A549 (cell line): Measurements from ENCODE around the gene IMP4. TPM values are rescaled to one million over a fixed set of nuclear protein-coding genes. Genes with fewer than 3 reads are reported as not detected.

Experiments
- ATAC-seq, 2 experiments: fragments of 200-7000 bp in 1 of 2; fragments of >200 bp in 1 of 2; cut with Nextera tagmentation in 1 of 2; cut with Tn5 transposase in 1 of 2; 3 replicates each; pipeline versions ENCODE4 v1.8.0 to v1.9.1; 2018 to 2020; ENCODE audit warnings: mild to moderate bottlenecking in 1 of 2, moderate library complexity in 1 of 2
- CTCF ChIA-PET: fragments of 300-600 bp; sonication (Branson Sonifier 250); formaldehyde crosslinking; extraction: SDS; loops from one replicate; lab custom pipeline; 2021; ENCODE audit warnings: antibody characterized with exemption, inconsistent platforms; lab: Yijun Ruan, JAX
- POLR2A ChIA-PET: fragments of 350-600 bp; formaldehyde crosslinking; extraction: SDS; loops from one replicate; lab custom pipeline; 2021; ENCODE audit warnings: antibody characterized with exemption, inconsistent platforms; lab: Yijun Ruan, JAX
- DNase-seq, 2 experiments: peaks; one replicate each; pipeline versions ENCODE4 v3.0.0 to v3.0.0-alpha.2; 2011 to 2016; ENCODE audit warnings: low read depth in 1 of 2, low spot score in 1 of 2
- FAIRE-seq: peaks from 2 replicates; lab custom pipeline; 2011; peaks lifted over from hg19 to GRCh38; lab: Jason Lieb, UNC
- H3K27ac ChIP-seq, 2 experiments: fragments of >200 bp; sonication (Bioruptor Twin); formaldehyde crosslinking; 3 replicates each; pipeline ENCODE4 v1.5.1; 2016 to 2017
- H3K4me1 ChIP-seq: fragments of >200 bp; sonication (Bioruptor Twin); formaldehyde crosslinking; 3 replicates; pipeline ENCODE4 v1.6.1; 2016
- H3K4me2 ChIP-seq: fragments of >200 bp; sonication (Bioruptor Twin); formaldehyde crosslinking; 3 replicates; pipeline ENCODE4 v1.6.1; 2016
- H3K4me3 ChIP-seq: fragments of >200 bp; sonication (Bioruptor Twin); formaldehyde crosslinking; 3 replicates; pipeline ENCODE4 v1.5.1; 2016
- H3K9me3 ChIP-seq: fragments of >200 bp; sonication (Bioruptor Twin); formaldehyde crosslinking; 3 replicates; pipeline ENCODE4 v1.6.1; 2016
- CEBPB ChIP-seq, 2 experiments: fragments of >200 bp in 1 of 2; sonication (Bioruptor Twin) in 1 of 2; formaldehyde crosslinking in 1 of 2; IDR thresholded peaks; 2 replicates each; pipeline ENCODE4 v1.6.1; 2012 to 2016
- CHD2 ChIP-seq: fragments of 150-350 bp; IDR thresholded peaks from 2 replicates; pipeline ENCODE4 v1.6.1; 2014; ENCODE audit warnings: low read length; ENCODE audit not compliant: partially characterized antibody
- CTCF ChIP-seq: fragments of >200 bp; sonication (Bioruptor Twin); formaldehyde crosslinking; IDR thresholded peaks from 3 replicates; pipeline ENCODE4 v1.5.1; 2016
- EHMT2 ChIP-seq: fragments of 200-600 bp; sonication (generic); IDR thresholded peaks from 2 replicates; pipeline ENCODE4 v1.6.1; 2016; ENCODE audit warnings: antibody characterized with exemption, low read depth, mild to moderate bottlenecking, moderate library complexity
- ELK1 ChIP-seq: fragments of 150-350 bp; IDR thresholded peaks from 2 replicates; pipeline ENCODE4 v1.6.1; 2014; ENCODE audit warnings: low read depth, mild to moderate bottlenecking, low read length
- EP300 ChIP-seq, 2 experiments: fragments of >200 bp; sonication (Bioruptor Twin); formaldehyde crosslinking; IDR thresholded peaks; 2 replicates in 1 of 2; 3 replicates in 1 of 2; pipeline ENCODE4 v1.6.1; 2016 to 2017
- ESRRA ChIP-seq: fragments of 150-350 bp; IDR thresholded peaks from 2 replicates; pipeline ENCODE4 v1.6.1; 2014; ENCODE audit warnings: mild to moderate bottlenecking, low read length, borderline replicate concordance
- FOXS1 ChIP-seq: fragments of 250-450 bp; sonication (Bioruptor Pico); IDR thresholded peaks from 2 replicates; pipeline ENCODE4 v1.5.0; 2020; ENCODE audit warnings: mild to moderate bottlenecking, moderate library complexity
- HDAC2 ChIP-seq: fragments of 200-600 bp; sonication (generic); IDR thresholded peaks from 2 replicates; pipeline ENCODE4 v1.6.1; 2016
- JUN ChIP-seq, 2 experiments: fragments of >200 bp; sonication (Bioruptor Twin); formaldehyde crosslinking; IDR thresholded peaks; 2 replicates in 1 of 2; 3 replicates in 1 of 2; pipeline ENCODE4 v1.6.1; 2016 to 2017
- KDM1A ChIP-seq: fragments of 200-600 bp; sonication (generic); IDR thresholded peaks from 2 replicates; pipeline ENCODE4 v1.6.1; 2016; ENCODE audit warnings: low read depth, mild to moderate bottlenecking
- KDM5A ChIP-seq: fragments of 200-600 bp; sonication (generic); IDR thresholded peaks from 2 replicates; pipeline ENCODE4 v1.6.1; 2016; ENCODE audit warnings: antibody characterized with exemption, mild to moderate bottlenecking
- MYC ChIP-seq: IDR thresholded peaks from 2 replicates; pipeline ENCODE4 v1.6.1; 2012; ENCODE audit warnings: mild to moderate bottlenecking, inconsistent platforms, low read length, improper control_type of control experiment, borderline replicate concordance
- POLR2A ChIP-seq: IDR thresholded peaks from 2 replicates; pipeline ENCODE4 v1.6.1; 2012; ENCODE audit warnings: mild to moderate bottlenecking, low read length
- POLR2AphosphoS2 ChIP-seq: conservative IDR thresholded peaks from 2 replicates; pipeline ENCODE4 v1.6.1; 2012; ENCODE audit warnings: low read length, improper control_type of control experiment, inconsistent platforms
- RFX5 ChIP-seq: fragments of 450-650 bp; IDR thresholded peaks from 2 replicates; pipeline ENCODE4 v1.7.1; 2014; ENCODE audit warnings: antibody characterized with exemption, mild to moderate bottlenecking, moderate library complexity
- RNF2 ChIP-seq: fragments of 200-600 bp; sonication (generic); IDR thresholded peaks from 2 replicates; pipeline ENCODE4 v1.6.1; 2016; ENCODE audit warnings: low read depth, mild to moderate bottlenecking, antibody characterized with exemption, moderate library complexity, borderline replicate concordance
- TFCP2L1 ChIP-seq: fragments of 250-450 bp; sonication (Bioruptor Pico); IDR thresholded peaks from 2 replicates; pipeline ENCODE4 v1.5.0; 2021; ENCODE audit warnings: mild to moderate bottlenecking
- ZC3H11A ChIP-seq: fragments of 450-650 bp; IDR thresholded peaks from 2 replicates; pipeline ENCODE4 v1.6.1; 2014; ENCODE audit warnings: antibody characterized with exemption, mild to moderate bottlenecking
- ZFP36 ChIP-seq: fragments of 450-650 bp; IDR thresholded peaks from 2 replicates; pipeline ENCODE4 v1.6.1; 2014; ENCODE audit warnings: borderline replicate concordance; ENCODE audit not compliant: partially characterized antibody
- ZNF302 ChIP-seq: fragments of 250-450 bp; sonication (Bioruptor Pico); IDR thresholded peaks from 2 replicates; pipeline ENCODE4 v1.9.0; 2021; ENCODE audit warnings: inconsistent platforms, mild to moderate bottlenecking, moderate library complexity
- ZSCAN20 ChIP-seq: fragments of 250-450 bp; sonication (Bioruptor Pico); IDR thresholded peaks from 2 replicates; pipeline ENCODE4 v1.8.0; 2022; ENCODE audit warnings: mild to moderate bottlenecking, moderate library complexity
- WGBS: methylation state at CpG from one replicate; pipeline ENCODE4 v1.1.6; 2017; ENCODE audit errors: missing lambda C conversion rate; 5-methylcytosine and 5-hydroxymethylcytosine counted together
- polyA plus RNA-seq, 4 experiments: library from polyadenylated mRNA; depleted of rRNA in 3 of 4; stranded (reverse); fragments of >200 nt; fragmentation: RNase III in 1 of 4; extraction: RNeasy Plus Mini Kit Qiagen cat#74134 plus additional on column Dnase treatment in 1 of 4; gene quantifications; 2 replicates in 3 of 4; 3 replicates in 1 of 4; pipeline ENCODE4 v1.2.3, GENCODE V29; 2011 to 2017
- TF ChIP-seq, protein P1 (sequence below): fragments of 450-650 bp; IDR thresholded peaks from 2 replicates; pipeline ENCODE4 v1.6.1; 2014; ENCODE audit warnings: antibody characterized with exemption
- TF ChIP-seq, protein P2 (sequence below): IDR thresholded peaks from 2 replicates; pipeline ENCODE4 v1.6.1; 2012

IMP4 gene
- polyA plus RNA-seq, 2 of the 4 experiments (the other 2 are of a cell fraction): 113 to 149 TPM

- no peak for DNase-seq
- no peaks in the 10 kb centered on the region for H3K4me1 ChIP-seq
- no peak overlapping the region for H3K27ac ChIP-seq
- TF ChIP-seq ZC3H11A: no peak
- no peak for TF ChIP-seq KDM5A
- no peak for TF ChIP-seq RFX5
- TF ChIP-seq FOXS1 (CRISPR knock-in tag): no peak
- TF ChIP-seq HDAC2: no peak
- TF ChIP-seq TFCP2L1 (CRISPR knock-in tag): no peak
- TF ChIP-seq JUN (IDR thresholded peaks at IDR 0.05): no peak
- TF ChIP-seq CEBPB (IDR thresholded peaks at IDR 0.05): no peak
- no peak for TF ChIP-seq EHMT2
- no peak for TF ChIP-seq KDM1A
- no peak for TF ChIP-seq CTCF
- TF ChIP-seq POLR2A: no peak
- TF ChIP-seq CHD2: no peak
- TF ChIP-seq ELK1: no peak
- TF ChIP-seq ZSCAN20 (CRISPR knock-in tag): no peak
- TF ChIP-seq POLR2AphosphoS2: no peak
- TF ChIP-seq, protein P1, sequence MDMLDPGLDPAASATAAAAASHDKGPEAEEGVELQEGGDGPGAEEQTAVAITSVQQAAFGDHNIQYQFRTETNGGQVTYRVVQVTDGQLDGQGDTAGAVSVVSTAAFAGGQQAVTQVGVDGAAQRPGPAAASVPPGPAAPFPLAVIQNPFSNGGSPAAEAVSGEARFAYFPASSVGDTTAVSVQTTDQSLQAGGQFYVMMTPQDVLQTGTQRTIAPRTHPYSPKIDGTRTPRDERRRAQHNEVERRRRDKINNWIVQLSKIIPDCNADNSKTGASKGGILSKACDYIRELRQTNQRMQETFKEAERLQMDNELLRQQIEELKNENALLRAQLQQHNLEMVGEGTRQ: no peak
- TF ChIP-seq, protein P2, sequence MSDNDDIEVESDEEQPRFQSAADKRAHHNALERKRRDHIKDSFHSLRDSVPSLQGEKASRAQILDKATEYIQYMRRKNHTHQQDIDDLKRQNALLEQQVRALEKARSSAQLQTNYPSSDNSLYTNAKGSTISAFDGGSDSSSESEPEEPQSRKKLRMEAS: no peak
- no peak for TF ChIP-seq ZNF302
- TF ChIP-seq RNF2: no peak
- TF ChIP-seq, all 56 proteins: peak for 0
- no peaks in the 10 kb centered on the region for H3K9me3 ChIP-seq
- ChIA-PET CTCF (interaction anchor here (0.6 kb wide), 1 partner anchor 350 kb away, joined by 3 read pairs; no protein-coding TSS in a partner anchor), POLR2A (no interaction called here)
- no peak overlapping the region for H3K4me2 ChIP-seq
- 64% methylated on average over 22 of the region's 22 CpGs for WGBS
- ATAC-seq (peak; percentile 13 to 40; a peak in 3 of 6 replicates), FAIRE-seq (no peak)
- H3K4me3 ChIP-seq: no peak overlapping the region
These were observed 42.3 kb upstream of the IMP4 start for GRCh38 chr2:130300258-130300969.

- ChIA-PET CTCF (no interaction called here), POLR2A (no interaction called here)
- Histone ChIP-seq H3K4me1 (no peaks in the 10 kb centered on the region), H3K27ac (no peak overlapping the region), H3K9me3 (no peaks in the 10 kb centered on the region), H3K4me3 (no peak overlapping the region), H3K4me2 (no peak overlapping the region)
- TF ChIP-seq POLR2AphosphoS2: no peak
- TF ChIP-seq MYC: no peak
- no peak for TF ChIP-seq EP300 (IDR thresholded peaks at IDR 0.05)
- no peak for TF ChIP-seq ESRRA
- TF ChIP-seq ZNF302: no peak
- TF ChIP-seq ZFP36: no peak
- no peak for TF ChIP-seq CTCF
- FAIRE-seq (no peak), DNase-seq (no peak), ATAC-seq (peak in 1 of 2 experiments; percentile 19; a peak in 1 of 6 replicates)
- 76% methylated on average over 13 of the region's 13 CpGs for WGBS
These were observed 41.7 kb upstream of the IMP4 start for GRCh38 chr2:130300970-130301348.
